SK-N-SH (cell line): ENCODE measurements around the gene IL18RAP.

ENCODE experiments used
- CTCF ChIP-seq: fragments of 200-600 bp; sonication (generic); IDR thresholded peaks from 2 replicates; pipeline ENCODE4 v1.6.1; 2017; ENCODE audit warnings: antibody characterized with exemption, mild to moderate bottlenecking, moderate library complexity
- EP300 ChIP-seq, 2 experiments: IDR thresholded peaks; 2 replicates each; pipeline versions ENCODE4 v1.4.0 to v1.6.1; 2012; ENCODE audit warnings: borderline replicate concordance in 1 of 2, low read depth in 1 of 2, low read length in 1 of 2
- IRF3 ChIP-seq: fragments of 150-350 bp; IDR thresholded peaks from 2 replicates; pipeline ENCODE4 v1.6.1; 2016; ENCODE audit warnings: mild to moderate bottlenecking, low read depth, low read length
- JUND ChIP-seq: IDR thresholded peaks from 2 replicates; pipeline ENCODE4 v1.4.0; 2012
- PBX3 ChIP-seq: IDR thresholded peaks from 2 replicates; pipeline ENCODE4; 2012
- RAD21 ChIP-seq: IDR thresholded peaks from 2 replicates; pipeline ENCODE4 v1.6.1; 2012; ENCODE audit warnings: mild to moderate bottlenecking, low read length
- REST ChIP-seq: IDR thresholded peaks from 2 replicates; pipeline ENCODE4 v1.6.1; 2012; ENCODE audit warnings: mild to moderate bottlenecking, low read depth, low read length, moderate library complexity
- RXRA ChIP-seq: IDR thresholded peaks from 2 replicates; pipeline ENCODE4 v1.4.0; 2012; ENCODE audit warnings: low read depth, mild to moderate bottlenecking, borderline replicate concordance
- SMC3 ChIP-seq: IDR thresholded peaks from 2 replicates; pipeline ENCODE4 v1.6.1; 2012; ENCODE audit warnings: low read depth, low read length, improper control_type of control experiment
- TCF12 ChIP-seq: IDR thresholded peaks from 2 replicates; pipeline ENCODE4 v1.4.0; 2012
- USF2 ChIP-seq: fragments of 150-350 bp; IDR thresholded peaks from 2 replicates; pipeline ENCODE4 v1.6.1; 2017; ENCODE audit warnings: antibody characterized with exemption, low read length, low read depth, borderline replicate concordance
- YY1 ChIP-seq: IDR thresholded peaks from 2 replicates; pipeline ENCODE4 v1.4.0; 2012; ENCODE audit warnings: low read depth, mild to moderate bottlenecking
- ZBTB33 ChIP-seq: IDR thresholded peaks from 2 replicates; pipeline ENCODE4 v1.4.0; 2012; ENCODE audit warnings: low read depth, borderline replicate concordance

GRCh38 chr2:102391565-102391964, 31.4 kb upstream of the IL18RAP start:
- TF ChIP-seq RAD21: no peak
- no peak for TF ChIP-seq CTCF
- no peak for TF ChIP-seq TCF12
- no peak for TF ChIP-seq YY1
- no peak for TF ChIP-seq REST
- no peak for TF ChIP-seq SMC3
- no peak for TF ChIP-seq PBX3
- TF ChIP-seq USF2: no peak
- no peak for TF ChIP-seq JUND
- no peak for TF ChIP-seq ZBTB33
- TF ChIP-seq RXRA: no peak
- no peak for TF ChIP-seq EP300 (IDR thresholded peaks at IDR 0.05; ENCODE audit: borderline replicate concordance in 1 of 2, low read depth in 1 of 2, low read length in 1 of 2)
- no peak for TF ChIP-seq IRF3
